ENCODE measurements around the gene NELFA. TPM values are rescaled to one million over a fixed set of nuclear protein-coding genes. Genes with fewer than 3 reads are reported as not detected.

Gene NELFA
- total RNA-seq, 1 donor from 2014 or later: 55.2 TPM

- H3K4me1 Mint-ChIP-seq: no peaks in the 10 kb centered on the region
- no peak for DNase-seq (ENCODE audit: low read depth, low spot score)
- no peaks in the 10 kb centered on the region for H3K27me3 Mint-ChIP-seq (ENCODE audit: low read depth)
- H3K36me3 Mint-ChIP-seq (ENCODE audit: low read depth): peaks cover 29% of the 10 kb centered on the region
- H3K9me3 Mint-ChIP-seq: no peaks in the 10 kb centered on the region
- TF ChIP-seq CTCF (conservative IDR thresholded peaks at IDR 0.05): no peak
- no peak overlapping the region for H3K4me3 Mint-ChIP-seq
- H3K27ac Mint-ChIP-seq (ENCODE audit: unreplicated experiment): peak overlapping the region; percentile 38
Observed at GRCh38 chr4:1958276-1959103, 50.3 kb downstream of the NELFA start.

GRCh38 chr4:1956631-1957030 lies 52.1 kb downstream of the NELFA start:
- DNase-seq (ENCODE audit: low read depth, low spot score): no peak
- no peaks in the 10 kb centered on the region for H3K27me3 Mint-ChIP-seq (ENCODE audit: low read depth)
- no peak for TF ChIP-seq CTCF (conservative IDR thresholded peaks at IDR 0.05)
- no peak overlapping the region for H3K27ac Mint-ChIP-seq (ENCODE audit: unreplicated experiment)
- H3K9me3 Mint-ChIP-seq: no peaks in the 10 kb centered on the region
- H3K4me1 Mint-ChIP-seq: no peaks in the 10 kb centered on the region
- no peak overlapping the region for H3K4me3 Mint-ChIP-seq
- peaks cover 18% of the 10 kb centered on the region for H3K36me3 Mint-ChIP-seq (ENCODE audit: low read depth)

- Mint-ChIP-seq H3K27me3 (ENCODE audit: low read depth) (no peaks in the 10 kb centered on the region), H3K36me3 (ENCODE audit: low read depth) (peaks cover 8% of the 10 kb centered on the region), H3K9me3 (no peaks in the 10 kb centered on the region), H3K4me1 (no peaks in the 10 kb centered on the region), H3K4me3 (no peak overlapping the region), H3K27ac (ENCODE audit: unreplicated experiment) (no peak overlapping the region)
- DNase-seq (ENCODE audit: low read depth, low spot score): no peak
- no peak for TF ChIP-seq CTCF (conservative IDR thresholded peaks at IDR 0.05)
Observed at GRCh38 chr4:1953335-1953734, 55.4 kb downstream of the NELFA start.

GRCh38 chr4:1952719-1953118 lies 56.1 kb downstream of the NELFA start:
- Mint-ChIP-seq H3K27me3 (ENCODE audit: low read depth) (no peaks in the 10 kb centered on the region), H3K36me3 (ENCODE audit: low read depth) (peaks cover 9% of the 10 kb centered on the region), H3K4me3 (no peak overlapping the region), H3K27ac (ENCODE audit: unreplicated experiment) (no peak overlapping the region), H3K9me3 (no peaks in the 10 kb centered on the region), H3K4me1 (no peaks in the 10 kb centered on the region)
- TF ChIP-seq CTCF (conservative IDR thresholded peaks at IDR 0.05): no peak
- no peak for DNase-seq (ENCODE audit: low read depth, low spot score)

GRCh38 chr4:1952058-1952700 lies 56.6 kb downstream of the NELFA start:
- Mint-ChIP-seq H3K36me3 (ENCODE audit: low read depth) (peaks cover 9% of the 10 kb centered on the region), H3K4me1 (no peaks in the 10 kb centered on the region)
- no peak for DNase-seq (ENCODE audit: low read depth, low spot score)

More at GRCh38 chr4:1952058-1952700, 56.6 kb downstream of the NELFA start:
- Mint-ChIP-seq H3K4me3 (no peak overlapping the region), H3K27ac (ENCODE audit: unreplicated experiment) (no peak overlapping the region), H3K9me3 (no peaks in the 10 kb centered on the region), H3K27me3 (ENCODE audit: low read depth) (no peaks in the 10 kb centered on the region)
- TF ChIP-seq CTCF (conservative IDR thresholded peaks at IDR 0.05): no peak
